ENCODE results near the gene STAT5A.
"Not testable (repeated sequence)": the region's sequence is repeated elsewhere in the genome, so short reads cannot be mapped to it uniquely, and the experiment has no call there.

The STAT5A gene

DNA sequence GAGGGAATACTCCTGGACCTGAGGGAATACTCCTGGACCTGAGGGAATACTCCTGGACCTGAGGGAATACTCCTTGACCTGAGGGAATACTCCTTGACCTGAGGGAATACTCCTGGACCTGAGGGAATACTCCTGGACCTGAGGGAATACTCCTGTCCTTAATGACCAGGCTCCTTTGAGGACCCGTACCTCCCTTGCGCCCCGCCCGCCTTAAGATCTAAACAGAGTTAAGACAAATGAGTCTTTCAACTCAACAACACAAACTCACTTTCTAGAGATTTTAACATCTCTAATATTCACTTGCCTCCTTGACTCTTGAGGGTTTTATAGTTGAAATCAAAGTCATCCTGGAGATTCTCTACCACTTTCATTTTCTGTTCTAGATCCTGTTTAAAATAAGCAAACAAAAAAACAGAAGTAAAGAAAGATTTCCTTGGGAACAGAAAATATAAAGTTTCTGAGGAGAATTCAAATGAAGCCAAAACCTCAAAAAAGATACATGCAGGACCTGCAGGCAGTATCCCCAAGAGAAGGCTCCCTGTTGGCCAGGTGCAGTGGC is 50.2 kb downstream of the STAT5A start:
- DNase-seq = no peak

DNA sequence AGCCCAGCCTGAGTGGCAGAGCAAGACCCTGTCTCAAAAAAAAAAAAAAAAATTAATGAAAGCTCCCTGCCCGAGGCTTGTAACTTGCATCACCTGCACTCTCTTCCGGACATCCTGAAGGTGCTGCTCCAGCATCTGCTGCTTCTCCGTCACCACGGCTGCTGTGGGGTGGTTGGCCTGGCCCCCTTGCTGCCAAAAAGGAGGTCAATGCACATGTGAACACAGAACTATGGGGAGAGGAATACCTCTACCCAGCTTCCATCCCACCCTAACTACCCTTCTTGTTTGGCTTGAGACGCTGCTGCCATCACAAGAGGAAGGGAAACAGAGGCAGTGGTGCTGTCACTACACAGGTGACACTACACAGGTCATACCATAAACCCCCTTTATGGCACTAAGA is 50.9 kb downstream of the STAT5A start:
- DNase-seq = no peak

DNA sequence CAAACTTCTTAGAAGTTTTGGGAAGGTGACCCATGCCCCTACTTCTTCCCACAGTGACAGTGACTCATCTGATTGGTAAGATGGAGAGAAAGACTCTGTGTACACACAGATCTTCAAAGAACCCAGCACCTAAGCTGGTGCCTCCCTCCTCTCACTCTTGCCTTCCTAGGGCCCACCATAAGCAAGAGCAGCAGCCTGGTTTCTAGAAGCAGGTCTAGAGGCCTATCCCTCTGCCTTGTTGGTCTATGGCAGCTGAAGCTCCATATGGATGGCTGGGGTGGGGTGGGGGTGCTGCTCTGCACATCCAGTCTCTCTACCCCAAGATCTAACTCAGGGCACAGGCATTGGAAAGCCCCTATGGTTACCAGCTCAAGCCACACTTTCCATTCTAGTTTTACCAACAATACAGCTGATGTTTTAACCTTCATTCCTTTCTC is 52.4 kb downstream of the STAT5A start:
- peak; percentile 16 to 18 for DNase-seq

DNA sequence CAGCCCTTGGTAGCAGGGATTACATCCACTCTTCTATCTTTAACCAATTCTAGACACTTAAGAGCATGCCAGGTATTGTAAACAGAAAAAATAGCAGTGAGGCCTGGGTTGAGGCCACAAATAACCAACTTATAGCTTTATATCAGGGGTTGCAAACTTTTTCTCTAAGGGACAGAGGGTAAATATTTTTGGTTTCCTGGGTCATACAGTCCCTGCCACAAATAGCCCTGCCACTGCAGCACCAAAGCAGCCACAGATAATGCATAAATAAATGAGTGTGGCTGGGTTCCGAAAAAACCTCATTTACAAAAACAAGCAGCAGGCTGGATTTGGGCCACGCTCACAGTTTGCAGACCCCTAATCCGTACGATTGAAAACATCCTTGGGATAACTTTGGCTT is 53.3 kb downstream of the STAT5A start:
- no peak for DNase-seq

DNA sequence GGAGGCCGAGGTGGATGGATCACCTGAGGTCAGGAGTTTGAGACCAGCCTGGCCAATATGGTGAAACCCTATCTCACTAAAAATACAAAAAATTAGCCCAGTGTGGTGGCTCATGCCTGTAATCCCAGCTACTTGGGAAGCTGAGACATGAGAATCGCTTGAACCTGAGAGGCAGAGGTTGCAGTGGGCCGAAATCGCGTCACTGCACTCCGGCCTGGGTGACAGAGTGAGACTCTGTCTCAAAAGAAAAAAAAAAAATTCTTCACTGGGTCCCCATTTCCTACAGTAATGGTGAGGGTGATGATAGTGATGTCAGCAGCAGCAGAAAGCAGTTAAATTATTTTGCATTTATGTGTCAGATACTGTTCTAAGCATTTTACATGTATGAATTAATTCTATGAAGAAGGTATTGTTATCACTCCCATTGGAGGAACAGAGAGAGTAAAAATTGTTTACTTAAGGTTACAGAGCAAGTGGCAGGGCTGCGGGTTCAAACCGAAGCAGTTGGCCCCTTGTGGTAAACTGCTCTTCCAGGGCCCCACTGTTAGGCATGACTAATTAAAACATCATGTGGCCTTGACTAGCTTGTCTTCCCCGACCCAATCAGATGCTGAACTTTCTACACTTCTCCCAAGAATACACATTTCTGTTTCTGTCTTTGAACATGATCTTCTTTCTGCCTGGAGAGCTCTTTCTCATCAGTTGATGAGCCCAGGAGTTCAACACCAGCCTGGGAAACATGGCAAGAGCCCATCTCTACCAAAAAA is 54.1 kb downstream of the STAT5A start:
- DNase-seq = peak in 1 of 2 experiments; percentile 12

DNA sequence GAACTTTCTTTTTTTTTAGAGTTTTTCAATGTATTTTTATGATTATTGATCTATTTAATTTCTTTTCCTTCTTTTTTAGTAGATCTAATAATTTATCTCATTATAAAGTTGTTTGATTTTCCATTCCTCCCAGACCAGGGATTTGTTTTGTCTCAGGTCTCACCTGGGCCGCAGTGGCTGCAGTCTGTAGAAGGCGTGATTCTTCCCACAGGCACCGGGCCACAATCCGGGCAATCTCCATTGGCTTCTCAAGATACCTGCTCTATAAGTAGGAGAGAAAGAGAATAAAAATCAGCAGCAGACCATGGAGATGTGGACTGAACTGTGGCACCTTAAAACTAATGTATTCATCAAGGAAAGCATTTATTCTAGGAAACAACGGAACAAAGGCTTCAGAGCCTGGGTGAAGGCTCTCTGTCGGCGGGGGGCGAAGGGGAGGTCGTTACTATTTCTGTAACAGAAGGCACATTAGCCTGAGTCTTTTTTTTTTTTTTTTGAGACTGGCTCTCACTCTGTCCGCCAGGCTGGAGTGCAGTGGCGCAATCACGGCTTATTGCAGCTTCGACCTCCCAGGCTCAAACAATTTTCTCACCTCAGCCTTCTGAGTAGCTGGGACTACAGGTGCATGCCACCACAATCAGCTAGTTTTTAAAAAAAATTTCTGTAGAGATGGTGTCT is 57.2 kb downstream of the STAT5A start:
- no peak for DNase-seq

DNA sequence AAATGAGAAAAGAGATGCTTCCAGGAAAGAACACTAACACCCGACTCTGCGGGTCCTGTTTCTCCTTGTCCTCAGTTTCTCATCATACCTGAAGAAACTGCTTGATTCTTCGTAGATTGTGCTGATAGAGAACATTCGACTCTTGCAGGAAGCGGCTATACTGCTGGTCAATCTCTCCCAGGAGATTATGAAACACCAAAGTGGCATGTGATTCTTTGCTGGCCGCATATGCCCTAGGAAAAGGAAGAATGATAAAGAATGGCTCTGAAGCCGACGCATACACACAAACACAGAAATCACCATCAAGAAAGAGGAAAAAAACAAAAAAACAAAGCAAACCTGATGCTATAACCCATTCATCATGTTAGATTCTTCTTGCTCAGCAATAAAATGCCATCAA is 58.2 kb downstream of the STAT5A start:
- DNase-seq = no peak

DNA sequence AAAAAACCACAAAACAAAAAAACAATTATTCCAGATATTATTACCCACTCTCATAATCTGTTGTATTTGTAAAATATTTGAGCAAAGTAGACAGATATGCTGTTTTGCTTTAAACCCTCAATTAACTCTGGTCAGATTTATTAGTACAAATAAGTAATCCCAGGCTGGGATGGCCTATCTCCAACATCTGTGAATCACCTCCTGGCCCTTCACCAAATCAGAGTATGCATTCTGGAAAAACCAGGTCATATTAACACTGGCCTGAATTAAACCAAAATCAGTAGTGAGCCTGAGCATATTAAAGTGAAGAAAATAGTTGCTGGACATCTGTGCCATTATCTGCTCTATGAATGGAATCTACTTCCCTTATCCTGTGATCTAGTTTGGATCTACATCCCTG is 58.9 kb downstream of the STAT5A start:
- DNase-seq = no peak

DNA sequence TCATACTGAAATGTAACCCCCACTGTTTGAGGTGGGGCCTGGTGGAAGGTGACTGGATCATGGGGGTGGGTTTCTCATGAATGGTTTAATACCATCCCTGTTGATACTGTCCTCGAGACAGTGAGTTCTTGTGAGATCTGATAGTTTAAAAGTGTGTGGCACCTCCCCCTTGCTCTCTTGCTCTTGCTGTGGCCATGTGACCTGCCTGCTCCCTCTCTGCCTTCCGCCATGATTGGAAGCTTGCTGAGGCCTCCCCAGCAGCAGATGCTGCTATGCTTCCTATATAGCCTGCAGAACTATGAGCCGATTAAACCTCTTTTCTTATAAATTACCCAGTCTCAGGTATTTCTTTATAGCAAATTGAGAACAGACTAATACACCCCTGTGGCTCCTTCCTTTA is 59.3 kb downstream of the STAT5A start:
- no peak for DNase-seq

DNA sequence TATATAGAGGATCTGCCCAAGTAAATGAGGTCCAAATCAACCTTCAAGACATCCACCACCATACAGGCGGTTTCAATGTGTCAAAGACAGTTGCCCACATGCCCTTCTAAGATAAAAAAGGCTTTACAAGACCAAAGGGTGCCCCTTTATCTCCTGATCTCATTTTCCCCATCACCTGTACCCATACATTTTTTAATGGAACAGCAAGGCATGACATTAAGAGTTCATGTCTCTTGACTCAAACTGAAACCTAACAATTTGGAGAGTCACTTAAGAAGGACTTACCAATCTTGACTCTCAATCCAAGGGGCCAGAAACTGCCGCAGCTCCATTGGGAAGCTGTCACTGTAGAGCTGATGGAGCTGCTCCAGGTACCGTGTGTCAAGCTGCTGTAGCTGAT is 59.8 kb downstream of the STAT5A start:
- DNase-seq = no peak

DNA sequence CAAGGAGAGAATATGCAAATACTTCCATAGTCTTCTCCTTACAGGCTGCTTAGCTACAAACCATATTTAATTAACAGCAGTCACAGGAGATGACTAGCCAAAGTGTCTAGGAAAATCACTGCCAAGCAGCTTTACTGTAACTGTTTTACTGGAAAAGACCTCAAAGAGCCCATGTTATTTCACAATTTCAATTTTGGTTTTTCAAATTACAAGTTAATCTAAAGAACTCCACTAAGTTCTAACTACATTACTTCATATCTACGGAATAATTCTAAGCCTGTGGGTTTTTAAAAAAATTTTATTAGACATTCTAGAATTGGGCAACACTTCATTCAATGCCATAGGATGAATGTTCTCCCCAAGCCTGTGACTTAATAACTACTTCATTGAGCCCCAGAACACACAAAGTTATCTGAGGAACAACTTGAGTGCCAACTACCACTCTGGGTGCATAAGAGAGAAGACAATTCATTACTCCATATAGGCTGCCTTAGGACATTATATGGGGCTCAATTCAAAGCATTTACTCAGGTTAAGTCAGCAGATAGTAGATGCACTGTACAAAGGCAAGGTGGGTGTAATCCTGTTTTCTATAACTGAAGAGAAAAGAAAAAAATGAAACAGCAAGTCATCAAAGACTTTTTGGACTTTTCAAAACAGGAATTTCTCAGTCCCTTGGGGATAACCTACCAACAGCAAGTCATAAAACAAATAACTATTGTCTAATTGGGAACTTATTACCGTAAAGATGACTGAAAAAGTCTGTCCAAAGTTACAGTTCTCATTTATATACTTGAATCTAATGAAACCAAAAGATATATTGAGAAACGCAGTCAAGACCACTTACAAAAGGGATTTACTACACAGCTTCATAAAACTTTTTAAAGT is 66.9 kb downstream of the STAT5A start:
- no peak for DNase-seq

DNA sequence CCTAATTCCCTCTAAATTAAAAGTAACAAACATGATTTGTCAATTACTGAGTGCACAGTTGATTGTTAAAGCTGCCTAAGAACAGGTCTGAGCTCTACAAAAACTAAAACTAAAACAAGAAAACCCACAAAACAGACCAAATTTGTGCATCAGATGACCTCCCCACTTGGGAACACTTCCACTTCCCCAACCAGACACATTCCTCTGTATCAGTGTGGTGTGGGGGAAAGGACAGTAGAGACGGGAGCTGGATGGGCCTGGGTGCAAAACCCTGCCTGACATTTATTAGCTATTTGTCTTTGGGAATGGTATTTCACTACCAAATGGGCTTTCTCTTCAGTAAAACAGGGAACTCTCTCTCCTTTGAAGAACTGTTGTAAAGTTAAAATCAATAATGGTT is 70.1 kb downstream of the STAT5A start:
- DNase-seq = no peak

DNA sequence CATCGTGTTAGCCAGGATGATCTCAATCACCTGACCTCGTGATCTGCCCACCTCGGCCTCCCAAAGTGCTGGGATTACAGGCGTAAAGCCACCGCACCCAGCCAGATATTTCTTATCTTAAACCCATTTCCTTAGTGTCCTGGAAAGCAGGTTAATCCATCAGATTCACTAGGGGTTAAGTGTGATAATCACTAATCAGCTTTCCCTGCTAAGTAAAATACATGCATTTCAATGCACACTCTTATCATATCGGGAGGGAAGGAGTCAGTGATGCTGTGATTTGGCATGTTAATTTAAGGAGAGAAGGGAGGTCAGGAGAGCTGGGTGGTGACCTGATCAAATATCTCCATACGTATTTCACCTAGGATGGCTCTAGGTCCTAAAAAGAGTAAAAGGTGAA is 70.8 kb downstream of the STAT5A start:
- no peak for DNase-seq

DNA sequence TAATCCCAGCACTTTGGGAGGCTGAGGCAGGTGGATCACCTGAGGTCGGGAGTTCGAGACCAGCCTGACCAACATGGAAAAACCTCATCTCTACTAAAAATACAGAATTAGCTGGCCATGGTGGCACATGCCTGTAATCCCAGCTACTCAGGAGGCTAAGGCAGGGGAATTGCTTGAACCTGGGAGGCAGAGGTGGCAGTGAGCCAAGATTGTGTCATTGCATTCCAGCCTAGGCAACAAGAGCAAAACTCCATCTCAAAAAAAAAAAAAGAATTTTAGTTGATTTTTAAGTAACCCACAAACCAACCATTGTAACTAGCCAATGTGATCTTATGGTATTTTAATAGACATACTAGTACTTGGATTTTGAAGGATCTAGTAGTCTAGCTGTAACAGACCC is 72.1 kb downstream of the STAT5A start:
- not testable (repeated sequence) for DNase-seq
